ENCODE data around the gene TRIM7.

Gene TRIM7

GRCh38 chr5:181158869-181159268, 46.1 kb downstream of the TRIM7 start:
- H3K4me3 ChIP-seq (replicated peaks; ENCODE audit: low read depth, low read length), result no peak overlapping the region
- no peak for TF ChIP-seq CTCF (IDR thresholded peaks at IDR 0.05; ENCODE audit: low read depth, low read length, missing control alignments)
- no peak for DNase-seq (ENCODE audit: extremely low read depth, low read depth)

GRCh38 chr5:181156758-181157157, 48.2 kb downstream of the TRIM7 start:
- H3K4me3 ChIP-seq (replicated peaks; ENCODE audit: low read depth, low read length), result no peak overlapping the region
- no peak for DNase-seq (ENCODE audit: extremely low read depth, low read depth)
- no peak for TF ChIP-seq CTCF (IDR thresholded peaks at IDR 0.05; ENCODE audit: low read depth, low read length, missing control alignments)

- H3K4me3 ChIP-seq (replicated peaks; ENCODE audit: low read depth, low read length), result no peak overlapping the region
- no peak for TF ChIP-seq CTCF (IDR thresholded peaks at IDR 0.05; ENCODE audit: low read depth, low read length, missing control alignments)
- no peak for DNase-seq (ENCODE audit: extremely low read depth, low read depth)
Measured at GRCh38 chr5:181153814-181154213, 51.2 kb downstream of the TRIM7 start.

GRCh38 chr5:181152406-181152805, 52.6 kb downstream of the TRIM7 start:
- no peak for TF ChIP-seq CTCF (IDR thresholded peaks at IDR 0.05; ENCODE audit: low read depth, low read length, missing control alignments)
- no peak for DNase-seq (ENCODE audit: extremely low read depth, low read depth)
- H3K4me3 ChIP-seq (replicated peaks; ENCODE audit: low read depth, low read length), result no peak overlapping the region

- no peak overlapping the region for H3K4me3 ChIP-seq (replicated peaks; ENCODE audit: low read depth, low read length)
- no peak for DNase-seq (ENCODE audit: extremely low read depth, low read depth)
- no peak for TF ChIP-seq CTCF (IDR thresholded peaks at IDR 0.05; ENCODE audit: low read depth, low read length, missing control alignments)
Measured at GRCh38 chr5:181151146-181151545, 53.9 kb downstream of the TRIM7 start.

GRCh38 chr5:181149806-181150733, 54.9 kb downstream of the TRIM7 start:
- TF ChIP-seq CTCF (IDR thresholded peaks at IDR 0.05; ENCODE audit: low read depth, low read length, missing control alignments), result no peak
- no peak for DNase-seq (ENCODE audit: extremely low read depth, low read depth)
- no peak overlapping the region for H3K4me3 ChIP-seq (replicated peaks; ENCODE audit: low read depth, low read length)
